IgD-negative memory B cell (primary cell): ENCODE measurements around the gene MARCKS. TPM values are rescaled to one million over a fixed set of nuclear protein-coding genes. Genes with fewer than 3 reads are reported as not detected.
A peak's percentile ranks its signal among the peaks of the same experiment; 100 is the strongest.

Experiments used
- H3K27ac Mint-ChIP-seq, 3 donors: one replicate each; pipeline ENCODE4 v1.8.0; 2020 to 2022; ENCODE audit warnings: mild to moderate bottlenecking in 3 of 3, mixed read lengths in 3 of 3, moderate library complexity in 1 of 3
- H3K27me3 Mint-ChIP-seq: one replicate; pipeline ENCODE4 v1.8.0; 2021; ENCODE audit warnings: mixed read lengths
- H3K36me3 Mint-ChIP-seq: one replicate; pipeline ENCODE4 v1.8.0; 2020; ENCODE audit warnings: mild to moderate bottlenecking, mixed read lengths
- H3K4me1 Mint-ChIP-seq, 3 donors: one replicate each; pipeline ENCODE4 v1.8.0; 2020 to 2022; ENCODE audit warnings: mixed read lengths in 3 of 3, mild to moderate bottlenecking in 1 of 3
- H3K4me3 Mint-ChIP-seq, 4 donors: one replicate each; pipeline ENCODE4 v1.8.0; 2020 to 2022; ENCODE audit warnings: mild to moderate bottlenecking in 4 of 4, mixed read lengths in 4 of 4, moderate library complexity in 3 of 4
- H3K9me3 Mint-ChIP-seq, 3 donors: one replicate each; pipeline ENCODE4 v1.8.0; 2020 to 2021; ENCODE audit warnings: mixed read lengths in 3 of 3, mild to moderate bottlenecking in 1 of 3
- polyA plus RNA-seq: library from polyadenylated mRNA; unstranded; fragments of 300-500 nt; fragmentation: Illumina TruSeq; gene quantifications from one replicate; pipeline ENCODE4 v1.2.3, GENCODE V29; 2021

Gene MARCKS, protein sequence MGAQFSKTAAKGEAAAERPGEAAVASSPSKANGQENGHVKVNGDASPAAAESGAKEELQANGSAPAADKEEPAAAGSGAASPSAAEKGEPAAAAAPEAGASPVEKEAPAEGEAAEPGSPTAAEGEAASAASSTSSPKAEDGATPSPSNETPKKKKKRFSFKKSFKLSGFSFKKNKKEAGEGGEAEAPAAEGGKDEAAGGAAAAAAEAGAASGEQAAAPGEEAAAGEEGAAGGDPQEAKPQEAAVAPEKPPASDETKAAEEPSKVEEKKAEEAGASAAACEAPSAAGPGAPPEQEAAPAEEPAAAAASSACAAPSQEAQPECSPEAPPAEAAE
- 17.7 TPM for polyA plus RNA-seq

DNA sequence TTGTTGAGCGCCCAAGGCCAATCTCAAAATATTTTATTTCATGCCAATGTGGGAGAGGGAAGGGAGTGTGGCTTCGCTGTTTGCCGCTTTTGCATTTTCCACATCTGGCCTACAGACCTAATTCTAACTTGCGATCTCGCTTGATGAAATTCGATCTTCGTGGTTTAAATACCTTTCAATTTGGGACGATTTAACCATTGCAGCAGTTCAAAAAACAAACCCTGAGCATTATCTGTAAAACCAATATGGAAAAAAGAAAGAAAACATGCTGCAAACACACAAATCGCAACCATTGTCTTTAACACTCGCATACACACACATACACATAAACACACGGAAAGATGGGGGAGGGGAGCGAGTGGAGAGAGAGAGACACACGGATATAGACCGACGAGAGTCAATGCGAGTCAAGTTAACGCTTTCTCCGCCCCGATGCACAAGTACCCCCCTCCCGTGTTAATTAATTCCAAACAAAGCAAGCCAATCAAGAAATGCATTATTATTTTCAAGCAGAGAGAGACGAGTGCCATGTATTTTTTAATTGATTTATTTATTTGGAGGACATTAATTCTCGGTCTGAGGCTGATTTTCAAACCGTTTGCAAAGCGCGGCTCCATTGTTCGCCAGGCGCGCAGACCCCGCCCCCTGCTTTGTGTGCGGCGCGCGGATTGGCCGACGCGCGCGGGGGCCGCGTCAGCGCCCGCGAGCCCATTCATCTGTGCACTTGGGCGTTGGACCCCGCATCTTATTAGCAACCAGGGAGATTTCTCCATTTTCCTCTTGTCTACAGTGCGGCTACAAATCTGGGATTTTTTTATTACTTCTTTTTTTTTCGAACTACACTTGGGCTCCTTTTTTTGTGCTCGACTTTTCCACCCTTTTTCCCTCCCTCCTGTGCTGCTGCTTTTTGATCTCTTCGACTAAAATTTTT lies at the start of gene MARCKS:
MARCKS (plus strand) TSS at position 721 of the 931 bp plus-strand sequence. CDS start 401 bp downstream, outside the sequence.
- Mint-ChIP-seq H3K27me3 (peaks cover 1% of the 10 kb centered on the region), H3K27ac (no peak within 1 kb of the TSS), H3K4me3 (no peak within 1 kb of the TSS), H3K9me3 (no peaks in the 10 kb centered on the region), H3K36me3 (peaks cover 3% of the 10 kb centered on the region), H3K4me1 (peaks cover 20 to 28% (median 21%) of the 10 kb centered on the region in 3 donors)

DNA sequence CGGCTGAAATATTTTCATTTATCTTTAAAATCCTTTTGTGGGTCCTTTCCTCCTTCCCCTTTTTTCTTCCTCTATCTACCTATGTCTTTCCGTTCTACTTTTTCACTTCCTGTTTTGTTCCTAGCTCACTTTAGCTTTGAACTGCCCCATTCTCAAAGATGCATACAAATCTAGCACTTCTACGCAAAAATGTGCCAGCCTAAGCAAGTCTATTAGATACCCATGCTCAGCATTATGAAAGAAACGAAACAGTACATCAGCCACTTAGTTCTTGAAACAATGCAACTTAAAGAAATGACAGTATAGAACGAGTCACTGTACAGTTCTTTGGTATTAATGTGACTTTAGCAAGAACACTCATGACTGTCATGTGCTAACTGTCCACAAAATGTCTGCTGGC lies 47.3 kb upstream of the MARCKS start:
- Mint-ChIP-seq H3K9me3 (peaks cover 0 to 5% (median 0%) of the 10 kb centered on the region in 3 donors), H3K36me3 (peaks cover 4% of the 10 kb centered on the region), H3K27ac (peak overlapping the region; percentile 33 to 90 (median 73)), H3K27me3 (no peaks in the 10 kb centered on the region), H3K4me3 (peak overlapping the region; percentile 0 to 66 (median 4)), H3K4me1 (peaks cover 38 to 53% (median 44%) of the 10 kb centered on the region in 3 donors)

DNA sequence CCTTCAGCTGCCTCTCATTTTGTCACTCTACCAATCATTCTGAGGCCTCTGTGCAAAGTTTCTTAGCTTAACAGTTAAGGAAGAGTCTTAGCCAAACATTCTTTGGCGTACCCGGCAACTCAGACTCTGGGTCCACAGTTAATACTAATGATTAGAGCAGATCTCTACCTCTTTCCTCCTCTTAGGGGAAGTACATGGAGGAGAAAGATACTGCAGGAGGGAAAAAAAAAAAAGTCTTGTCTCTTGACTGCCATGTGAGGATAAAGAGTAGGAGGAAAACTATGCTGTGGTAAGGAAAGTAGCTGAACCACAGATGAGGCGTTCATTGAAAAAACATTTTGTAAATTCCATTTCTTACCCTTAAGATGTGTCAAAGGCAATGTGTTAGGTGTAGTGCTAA lies 44.0 kb upstream of the MARCKS start:
- Mint-ChIP-seq H3K9me3 (peaks cover 0 to 3% (median 0%) of the 10 kb centered on the region in 3 donors), H3K27ac (peak overlapping the region in 1 of 3 donors; percentile 16), H3K4me1 (peaks cover 19 to 25% (median 22%) of the 10 kb centered on the region in 3 donors), H3K27me3 (no peaks in the 10 kb centered on the region), H3K36me3 (peaks cover 1% of the 10 kb centered on the region), H3K4me3 (no peak overlapping the region)

DNA sequence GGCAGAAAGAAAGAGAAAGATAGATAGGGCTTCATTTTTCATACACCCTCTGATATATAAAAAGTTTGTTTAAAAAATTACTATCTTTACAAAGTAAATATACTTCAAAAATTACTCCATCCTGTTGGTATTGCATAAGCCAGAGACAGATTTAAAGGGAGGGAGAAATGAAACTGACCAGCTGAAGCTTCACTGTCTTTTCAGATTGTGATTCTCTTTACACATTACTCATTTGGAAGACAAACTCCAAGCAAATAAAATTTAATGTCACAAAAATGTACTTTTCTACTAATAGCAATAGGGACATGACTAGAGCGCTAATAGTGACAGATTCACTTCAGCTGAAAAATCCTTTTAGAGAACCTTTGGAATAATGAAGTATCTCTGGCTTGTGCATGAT lies 38.6 kb upstream of the MARCKS start:
- no peak overlapping the region for H3K27ac Mint-ChIP-seq

DNA sequence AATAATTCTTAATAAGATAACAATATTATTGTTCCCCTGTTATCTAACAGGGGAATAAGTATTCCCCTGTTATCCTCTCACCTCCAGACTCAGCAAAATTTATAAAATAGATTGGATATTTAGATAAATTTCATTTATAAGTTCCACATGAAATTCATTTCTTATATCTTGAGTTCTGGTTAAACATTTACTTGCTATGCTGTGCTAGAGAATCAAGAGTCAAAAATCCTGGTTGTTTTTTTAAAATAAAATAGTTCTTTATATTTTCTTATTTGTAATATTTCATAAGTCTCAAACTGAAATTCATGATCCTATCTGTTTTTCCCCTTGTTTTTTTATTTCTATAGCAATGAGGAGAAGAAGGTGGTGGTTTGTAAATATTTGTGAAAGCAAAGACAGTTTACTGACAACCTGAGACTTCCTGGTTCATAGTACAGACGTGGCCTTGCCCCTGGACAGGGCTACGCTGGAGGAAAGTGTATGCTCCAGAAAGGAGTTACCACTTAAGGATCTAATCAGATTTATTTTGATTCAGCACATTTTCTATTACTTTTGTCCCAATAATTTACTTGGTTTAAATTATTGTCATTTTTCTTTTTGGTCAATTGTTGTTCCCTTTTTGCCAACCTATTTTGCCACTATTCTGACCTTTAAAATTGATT lies 37.8 kb upstream of the MARCKS start:
- Mint-ChIP-seq H3K36me3 (peaks cover 1% of the 10 kb centered on the region), H3K4me3 (no peak overlapping the region), H3K27me3 (no peaks in the 10 kb centered on the region), H3K9me3 (no peaks in the 10 kb centered on the region), H3K4me1 (peaks cover 4 to 8% (median 5%) of the 10 kb centered on the region in 3 donors), H3K27ac (no peak overlapping the region)

More for the DNA sequence above, 38.6 kb upstream of the MARCKS start:
- Mint-ChIP-seq H3K27me3 (no peaks in the 10 kb centered on the region), H3K9me3 (no peaks in the 10 kb centered on the region), H3K4me3 (no peak overlapping the region), H3K4me1 (peaks cover 4 to 8% (median 5%) of the 10 kb centered on the region in 3 donors), H3K36me3 (peaks cover 1% of the 10 kb centered on the region)

DNA sequence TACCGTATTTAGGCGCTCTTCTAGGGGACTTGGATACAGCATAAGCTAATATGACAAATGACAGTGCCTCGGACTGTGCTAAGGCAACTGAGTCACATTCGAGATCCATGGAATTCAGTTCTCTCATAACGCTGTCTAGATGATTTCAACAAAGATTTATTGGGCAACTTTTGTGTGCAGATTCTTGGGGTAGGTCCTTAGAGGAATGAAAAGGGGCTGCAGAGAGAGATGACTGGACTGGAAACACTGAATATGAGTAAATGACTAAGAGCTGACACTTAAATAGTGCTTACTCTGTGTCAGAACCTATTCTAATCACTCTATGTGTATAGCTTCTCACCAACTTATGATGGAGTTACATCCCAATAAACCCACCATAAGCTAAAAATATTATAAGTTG lies 36.4 kb upstream of the MARCKS start:
- Mint-ChIP-seq H3K4me1 (peaks cover 4 to 8% (median 5%) of the 10 kb centered on the region in 3 donors), H3K9me3 (no peaks in the 10 kb centered on the region), H3K4me3 (no peak overlapping the region), H3K27ac (no peak overlapping the region), H3K27me3 (no peaks in the 10 kb centered on the region), H3K36me3 (no peaks in the 10 kb centered on the region)

DNA sequence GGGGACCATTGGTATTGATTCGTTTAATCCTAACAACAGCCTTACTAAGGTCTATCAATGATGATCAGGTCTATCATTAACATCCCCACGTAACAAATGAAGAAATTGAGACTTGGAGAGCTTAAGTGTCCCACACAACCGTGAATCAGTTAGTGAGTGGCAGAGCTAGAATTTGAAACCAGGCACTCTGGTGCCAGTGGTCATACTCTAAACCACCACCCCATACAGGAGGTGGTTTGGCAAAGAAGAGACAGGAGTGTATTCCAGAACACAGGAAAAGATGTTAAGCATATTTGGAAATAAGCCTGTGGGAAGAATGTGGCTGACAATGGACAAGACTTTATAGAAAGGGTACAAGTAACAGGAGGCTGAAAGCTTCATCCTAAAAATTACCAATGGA lies 35.7 kb upstream of the MARCKS start:
- H3K4me3 Mint-ChIP-seq, result no peak overlapping the region
- no peaks in the 10 kb centered on the region for H3K36me3 Mint-ChIP-seq
- H3K27ac Mint-ChIP-seq, result no peak overlapping the region
- H3K27me3 Mint-ChIP-seq, result no peaks in the 10 kb centered on the region
- no peaks in the 10 kb centered on the region for H3K9me3 Mint-ChIP-seq
- H3K4me1 Mint-ChIP-seq, result peaks cover 4 to 8% (median 5%) of the 10 kb centered on the region in 3 donors

DNA sequence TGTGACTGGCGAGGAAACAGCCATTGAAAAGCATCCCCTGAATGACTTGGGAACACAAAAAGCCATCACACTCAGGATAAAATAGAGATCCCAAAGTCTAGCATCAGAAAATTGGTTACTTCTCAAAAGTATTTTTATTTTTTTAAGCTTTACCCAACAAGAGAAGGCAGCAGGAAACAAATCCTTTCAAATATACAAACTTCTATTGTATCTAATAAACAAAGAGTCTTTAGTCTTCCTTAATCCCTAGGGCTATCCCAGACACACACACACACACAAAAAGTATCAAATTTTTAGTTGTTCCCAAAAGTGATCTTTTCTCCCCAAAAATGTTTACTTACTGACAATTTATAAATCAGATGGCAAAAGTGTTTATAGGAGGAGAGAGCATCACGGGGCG lies 33.2 kb upstream of the MARCKS start:
- H3K4me1 Mint-ChIP-seq, result peaks cover 0 to 3% (median under 1%) of the 10 kb centered on the region in 3 donors
- H3K4me3 Mint-ChIP-seq, result no peak overlapping the region
- no peaks in the 10 kb centered on the region for H3K27me3 Mint-ChIP-seq
- H3K27ac Mint-ChIP-seq, result no peak overlapping the region
- peaks cover 3% of the 10 kb centered on the region for H3K36me3 Mint-ChIP-seq
- no peaks in the 10 kb centered on the region for H3K9me3 Mint-ChIP-seq

DNA sequence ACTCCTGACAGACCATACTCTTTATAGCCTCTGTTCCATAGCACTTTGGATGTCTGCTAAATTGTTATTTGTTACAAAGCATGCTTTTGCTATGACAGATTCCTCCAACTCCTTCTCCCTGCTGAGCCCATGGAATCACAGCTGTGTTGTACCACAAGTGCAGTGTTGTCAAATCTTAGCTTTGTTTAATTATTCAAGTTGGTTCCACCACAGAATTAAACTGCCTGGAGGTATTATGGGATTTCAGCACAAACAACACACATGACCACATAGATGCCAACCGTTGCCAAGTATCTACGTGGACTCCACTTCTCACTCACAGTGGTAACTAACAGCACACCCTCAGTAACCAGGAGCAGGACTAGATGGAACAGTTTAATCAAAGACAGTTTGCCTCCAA lies 32.7 kb upstream of the MARCKS start:
- Mint-ChIP-seq H3K9me3 (no peaks in the 10 kb centered on the region), H3K4me3 (no peak overlapping the region), H3K4me1 (peaks cover 0 to 3% (median 0%) of the 10 kb centered on the region in 3 donors), H3K27me3 (no peaks in the 10 kb centered on the region), H3K36me3 (peaks cover 3% of the 10 kb centered on the region), H3K27ac (no peak overlapping the region)

DNA sequence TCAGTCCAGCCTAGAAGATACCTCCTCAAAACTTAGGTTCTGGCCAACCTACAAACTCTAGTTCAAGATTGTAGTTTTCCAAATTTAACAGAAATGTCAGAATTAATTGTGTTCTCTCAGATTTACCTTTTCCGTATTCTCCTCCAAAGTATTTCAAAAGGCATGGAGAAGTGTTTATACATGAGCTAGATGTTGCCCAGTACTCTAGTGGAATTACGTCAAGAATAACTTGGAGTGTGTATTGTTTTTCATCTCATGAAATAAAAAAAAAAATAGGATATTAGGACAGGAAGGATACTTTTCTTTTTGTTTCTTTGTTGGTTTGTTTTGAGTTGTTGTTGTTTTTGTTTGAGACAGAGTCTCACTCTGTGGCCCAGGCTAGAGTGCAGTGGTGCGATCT lies 32.3 kb upstream of the MARCKS start:
- peaks cover 0 to 3% (median 0%) of the 10 kb centered on the region in 3 donors for H3K4me1 Mint-ChIP-seq
- no peak overlapping the region for H3K4me3 Mint-ChIP-seq
- no peaks in the 10 kb centered on the region for H3K27me3 Mint-ChIP-seq
- H3K9me3 Mint-ChIP-seq, result no peaks in the 10 kb centered on the region
- H3K36me3 Mint-ChIP-seq, result peaks cover 3% of the 10 kb centered on the region
- H3K27ac Mint-ChIP-seq, result no peak overlapping the region

DNA sequence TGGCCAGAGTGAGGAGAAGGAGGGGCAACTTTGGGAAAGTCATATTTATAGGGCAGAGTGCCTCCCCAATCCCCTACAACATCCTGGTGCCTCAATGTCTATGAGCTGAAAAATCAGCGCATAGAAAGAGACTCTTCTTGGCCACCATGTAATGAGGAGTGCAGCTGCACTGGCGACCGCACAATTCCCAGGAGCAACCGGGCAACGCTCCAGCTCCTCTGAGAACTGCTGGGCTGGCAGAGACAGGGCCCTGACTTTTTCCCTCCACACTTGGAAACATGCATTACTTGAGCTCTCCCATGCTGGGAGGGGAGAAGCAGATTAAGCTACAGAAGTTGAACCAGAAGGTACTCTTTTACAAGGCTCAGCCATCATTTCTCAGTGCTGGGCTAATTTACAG lies 31.4 kb upstream of the MARCKS start:
- Mint-ChIP-seq H3K9me3 (no peaks in the 10 kb centered on the region), H3K27me3 (no peaks in the 10 kb centered on the region), H3K27ac (no peak overlapping the region), H3K4me3 (no peak overlapping the region), H3K36me3 (peaks cover 3% of the 10 kb centered on the region), H3K4me1 (peaks cover 0 to 3% (median 0%) of the 10 kb centered on the region in 3 donors)

DNA sequence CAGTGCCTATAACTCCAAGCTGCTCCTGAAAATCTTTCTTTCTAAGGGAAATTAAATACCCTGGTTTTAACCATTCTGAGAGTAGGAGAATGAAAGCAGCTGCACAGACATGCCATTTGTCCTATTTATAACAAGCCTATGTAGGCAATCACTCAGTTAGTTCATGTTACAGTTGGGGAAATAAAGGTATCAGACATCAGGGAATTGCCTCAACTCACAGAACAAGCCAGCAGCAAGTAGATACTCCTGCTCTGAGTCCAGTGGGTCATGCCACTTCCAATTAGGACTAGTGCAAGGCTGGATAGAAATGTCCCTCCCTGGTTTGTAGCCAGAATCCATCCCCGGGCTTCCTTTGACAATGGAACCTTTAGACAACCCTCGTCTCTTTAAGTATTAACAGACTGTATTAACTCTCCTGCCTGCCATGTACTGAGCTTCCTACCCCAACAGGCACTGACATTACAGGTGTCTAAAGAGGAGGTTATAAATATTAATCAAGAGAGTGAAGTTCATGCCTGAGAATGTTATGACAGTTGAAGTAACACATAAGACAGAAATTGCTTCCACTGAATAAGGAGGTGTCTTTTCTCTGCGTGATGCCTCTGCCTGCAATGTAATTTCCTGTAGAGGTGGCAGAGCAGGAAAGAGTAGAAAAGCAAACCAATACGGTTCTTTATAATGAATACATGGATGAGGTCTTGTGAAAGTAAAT lies 28.0 kb upstream of the MARCKS start:
- Mint-ChIP-seq H3K4me3 (no peak overlapping the region), H3K9me3 (no peaks in the 10 kb centered on the region), H3K36me3 (peaks cover 3% of the 10 kb centered on the region), H3K27me3 (no peaks in the 10 kb centered on the region), H3K4me1 (peaks cover 0 to 5% (median 5%) of the 10 kb centered on the region in 3 donors), H3K27ac (peak overlapping the region in 2 of 3 donors; percentile 27 to 48)

DNA sequence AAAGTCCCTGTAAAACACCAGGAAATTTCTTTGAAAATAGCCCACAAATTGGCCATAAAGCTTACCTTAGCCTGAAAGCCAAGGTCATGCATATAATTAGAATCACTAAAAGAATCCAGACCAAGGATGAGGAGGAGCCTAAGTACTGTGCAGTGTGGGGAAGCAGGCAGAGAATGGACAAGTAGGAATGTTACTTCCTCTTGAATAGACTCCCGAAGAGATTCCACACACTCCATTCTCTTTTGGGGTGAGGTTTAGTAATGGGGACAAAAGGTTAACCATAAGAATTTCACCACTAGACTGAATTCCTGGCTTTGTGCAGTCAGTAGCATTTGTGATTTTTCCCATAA lies 27.5 kb upstream of the MARCKS start:
- no peaks in the 10 kb centered on the region for H3K27me3 Mint-ChIP-seq
- H3K4me1 Mint-ChIP-seq, result peaks cover 0 to 6% (median 5%) of the 10 kb centered on the region in 3 donors
- H3K4me3 Mint-ChIP-seq, result no peak overlapping the region
- H3K36me3 Mint-ChIP-seq, result peaks cover 3% of the 10 kb centered on the region
- H3K9me3 Mint-ChIP-seq, result no peaks in the 10 kb centered on the region
- peak overlapping the region in 1 of 3 donors; percentile 27 for H3K27ac Mint-ChIP-seq

DNA sequence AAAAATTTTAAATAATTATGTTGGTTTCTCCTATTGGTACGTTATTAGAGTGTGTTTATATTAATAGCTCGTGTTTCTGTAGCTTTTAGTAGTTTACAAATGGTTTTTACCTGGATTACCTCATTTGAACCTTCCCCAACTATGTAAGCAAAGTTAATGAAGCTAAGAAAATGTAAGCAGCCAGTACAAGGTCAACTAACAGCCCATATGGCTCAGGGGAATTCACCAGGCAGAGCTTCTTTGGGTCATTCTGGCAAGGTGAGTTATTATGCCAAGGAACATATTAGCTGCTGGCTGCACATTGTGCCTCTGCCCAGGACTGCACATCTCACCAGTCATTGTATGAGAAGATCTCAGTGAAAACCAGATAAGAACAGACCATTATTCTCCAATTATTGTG lies 27.0 kb upstream of the MARCKS start:
- Mint-ChIP-seq H3K27ac (no peak overlapping the region), H3K4me1 (peaks cover 0 to 6% (median 5%) of the 10 kb centered on the region in 3 donors), H3K36me3 (peaks cover 3% of the 10 kb centered on the region), H3K27me3 (no peaks in the 10 kb centered on the region), H3K4me3 (no peak overlapping the region), H3K9me3 (no peaks in the 10 kb centered on the region)
